Measurements from ENCODE around the gene KMT2B. TPM values are rescaled to one million over a fixed set of nuclear protein-coding genes. Genes with fewer than 3 reads are reported as not detected.
A peak's percentile ranks its signal among the peaks of the same experiment; 100 is the strongest.

The KMT2B gene
- total RNA-seq, 1 experiment from 2014 or later = 66.6 TPM

DNA sequence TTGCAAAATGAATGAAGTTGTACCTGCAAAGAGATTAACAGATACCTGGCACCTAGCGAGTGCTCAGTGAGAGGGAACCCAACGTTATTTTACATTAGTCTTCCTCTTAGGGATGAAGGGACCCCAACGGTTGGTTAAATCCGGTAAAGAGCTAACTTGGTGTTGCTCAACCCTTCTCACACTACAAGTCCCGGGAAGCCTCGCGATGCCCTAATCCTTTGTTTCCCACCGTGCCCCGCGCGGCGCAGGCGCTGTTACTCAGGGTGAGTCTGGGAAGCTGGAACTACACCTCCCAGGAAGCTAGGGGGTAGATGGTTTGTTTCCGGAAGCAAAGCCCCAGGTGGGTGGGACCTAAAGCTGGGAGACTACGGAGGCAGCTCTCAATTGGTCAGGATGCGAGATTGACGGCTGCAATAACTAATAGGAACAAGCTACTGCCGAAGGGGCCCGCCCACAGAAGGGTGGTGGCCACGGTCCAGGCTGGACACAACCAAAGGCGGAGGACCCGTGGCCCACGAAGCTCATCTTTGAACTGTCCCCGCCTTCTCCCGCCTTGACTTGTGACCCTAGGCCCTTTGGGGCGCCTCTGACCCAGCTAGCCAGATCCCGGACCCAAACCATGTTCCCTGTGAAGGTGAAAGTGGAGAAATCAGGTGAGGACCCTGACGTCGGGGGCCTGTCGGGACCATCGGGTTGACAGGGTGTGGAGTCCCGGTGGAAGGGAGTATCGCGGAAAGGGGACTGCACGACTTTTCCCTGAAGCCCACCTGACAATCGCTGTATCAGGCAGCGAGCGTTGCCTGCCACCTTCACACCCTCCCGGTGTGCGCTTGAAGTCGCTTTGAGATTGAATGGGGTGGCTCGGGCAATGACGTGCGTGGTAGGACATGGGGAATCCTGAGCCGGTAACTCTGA, 30.6 kb downstream of the KMT2B start, which contains the start of gene LIN37 (continued):
- TF ChIP-seq, protein P1, sequence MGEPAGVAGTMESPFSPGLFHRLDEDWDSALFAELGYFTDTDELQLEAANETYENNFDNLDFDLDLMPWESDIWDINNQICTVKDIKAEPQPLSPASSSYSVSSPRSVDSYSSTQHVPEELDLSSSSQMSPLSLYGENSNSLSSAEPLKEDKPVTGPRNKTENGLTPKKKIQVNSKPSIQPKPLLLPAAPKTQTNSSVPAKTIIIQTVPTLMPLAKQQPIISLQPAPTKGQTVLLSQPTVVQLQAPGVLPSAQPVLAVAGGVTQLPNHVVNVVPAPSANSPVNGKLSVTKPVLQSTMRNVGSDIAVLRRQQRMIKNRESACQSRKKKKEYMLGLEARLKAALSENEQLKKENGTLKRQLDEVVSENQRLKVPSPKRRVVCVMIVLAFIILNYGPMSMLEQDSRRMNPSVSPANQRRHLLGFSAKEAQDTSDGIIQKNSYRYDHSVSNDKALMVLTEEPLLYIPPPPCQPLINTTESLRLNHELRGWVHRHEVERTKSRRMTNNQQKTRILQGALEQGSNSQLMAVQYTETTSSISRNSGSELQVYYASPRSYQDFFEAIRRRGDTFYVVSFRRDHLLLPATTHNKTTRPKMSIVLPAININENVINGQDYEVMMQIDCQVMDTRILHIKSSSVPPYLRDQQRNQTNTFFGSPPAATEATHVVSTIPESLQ (CRISPR knock-in tag; IDR thresholded peaks at IDR 0.05) = no peak
- TF ChIP-seq, protein P2, sequence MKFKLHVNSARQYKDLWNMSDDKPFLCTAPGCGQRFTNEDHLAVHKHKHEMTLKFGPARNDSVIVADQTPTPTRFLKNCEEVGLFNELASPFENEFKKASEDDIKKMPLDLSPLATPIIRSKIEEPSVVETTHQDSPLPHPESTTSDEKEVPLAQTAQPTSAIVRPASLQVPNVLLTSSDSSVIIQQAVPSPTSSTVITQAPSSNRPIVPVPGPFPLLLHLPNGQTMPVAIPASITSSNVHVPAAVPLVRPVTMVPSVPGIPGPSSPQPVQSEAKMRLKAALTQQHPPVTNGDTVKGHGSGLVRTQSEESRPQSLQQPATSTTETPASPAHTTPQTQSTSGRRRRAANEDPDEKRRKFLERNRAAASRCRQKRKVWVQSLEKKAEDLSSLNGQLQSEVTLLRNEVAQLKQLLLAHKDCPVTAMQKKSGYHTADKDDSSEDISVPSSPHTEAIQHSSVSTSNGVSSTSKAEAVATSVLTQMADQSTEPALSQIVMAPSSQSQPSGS (CRISPR knock-in tag; IDR thresholded peaks at IDR 0.05; ENCODE audit: borderline replicate concordance, low read depth) = no peak
- TF ChIP-seq ETV6 (CRISPR knock-in tag; IDR thresholded peaks at IDR 0.05) (peak; percentile 52; the same call in 1 of the 2 replicates), ATF1 (CRISPR knock-in tag; IDR thresholded peaks at IDR 0.05) (no peak), ELF4 (CRISPR knock-in tag; IDR thresholded peaks at IDR 0.05; ENCODE audit: low read depth) (no peak), NFYB (CRISPR knock-in tag; conservative IDR thresholded peaks at IDR 0.05; ENCODE audit: low read depth) (peak; percentile 89), IRF2 (CRISPR knock-in tag; IDR thresholded peaks at IDR 0.05; ENCODE audit: borderline replicate concordance, low read depth) (no peak), TEAD1 (CRISPR knock-in tag; IDR thresholded peaks at IDR 0.05) (no peak), NR2C2 (CRISPR knock-in tag; IDR thresholded peaks at IDR 0.05) (0 out of 2 replicates have a peak, but pooled peaks have one; percentile 54), ZNF671 (CRISPR knock-in tag; IDR thresholded peaks at IDR 0.05) (no peak), ZNF121 (CRISPR knock-in tag; IDR thresholded peaks at IDR 0.05) (no peak), TP53 (CRISPR knock-in tag; IDR thresholded peaks at IDR 0.05) (no peak), TCF7 (CRISPR knock-in tag; IDR thresholded peaks at IDR 0.05; ENCODE audit: low read depth) (no peak), ZBTB21 (CRISPR knock-in tag; IDR thresholded peaks at IDR 0.05; ENCODE audit: borderline replicate concordance) (no peak)
- TF ChIP-seq, protein P3, sequence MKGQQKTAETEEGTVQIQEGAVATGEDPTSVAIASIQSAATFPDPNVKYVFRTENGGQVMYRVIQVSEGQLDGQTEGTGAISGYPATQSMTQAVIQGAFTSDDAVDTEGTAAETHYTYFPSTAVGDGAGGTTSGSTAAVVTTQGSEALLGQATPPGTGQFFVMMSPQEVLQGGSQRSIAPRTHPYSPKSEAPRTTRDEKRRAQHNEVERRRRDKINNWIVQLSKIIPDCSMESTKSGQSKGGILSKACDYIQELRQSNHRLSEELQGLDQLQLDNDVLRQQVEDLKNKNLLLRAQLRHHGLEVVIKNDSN (CRISPR knock-in tag; IDR thresholded peaks at IDR 0.05) = 0 out of 2 replicates have a peak, but pooled peaks have one; percentile 44
- TF ChIP-seq, protein P4, sequence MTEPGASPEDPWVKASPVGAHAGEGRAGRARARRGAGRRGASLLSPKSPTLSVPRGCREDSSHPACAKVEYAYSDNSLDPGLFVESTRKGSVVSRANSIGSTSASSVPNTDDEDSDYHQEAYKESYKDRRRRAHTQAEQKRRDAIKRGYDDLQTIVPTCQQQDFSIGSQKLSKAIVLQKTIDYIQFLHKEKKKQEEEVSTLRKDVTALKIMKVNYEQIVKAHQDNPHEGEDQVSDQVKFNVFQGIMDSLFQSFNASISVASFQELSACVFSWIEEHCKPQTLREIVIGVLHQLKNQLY (CRISPR knock-in tag; IDR thresholded peaks at IDR 0.05) = no peak
- TF ChIP-seq, protein P5, sequence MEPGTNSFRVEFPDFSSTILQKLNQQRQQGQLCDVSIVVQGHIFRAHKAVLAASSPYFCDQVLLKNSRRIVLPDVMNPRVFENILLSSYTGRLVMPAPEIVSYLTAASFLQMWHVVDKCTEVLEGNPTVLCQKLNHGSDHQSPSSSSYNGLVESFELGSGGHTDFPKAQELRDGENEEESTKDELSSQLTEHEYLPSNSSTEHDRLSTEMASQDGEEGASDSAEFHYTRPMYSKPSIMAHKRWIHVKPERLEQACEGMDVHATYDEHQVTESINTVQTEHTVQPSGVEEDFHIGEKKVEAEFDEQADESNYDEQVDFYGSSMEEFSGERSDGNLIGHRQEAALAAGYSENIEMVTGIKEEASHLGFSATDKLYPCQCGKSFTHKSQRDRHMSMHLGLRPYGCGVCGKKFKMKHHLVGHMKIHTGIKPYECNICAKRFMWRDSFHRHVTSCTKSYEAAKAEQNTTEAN (CRISPR knock-in tag; IDR thresholded peaks at IDR 0.05) = no peak
- TF ChIP-seq, protein P6, sequence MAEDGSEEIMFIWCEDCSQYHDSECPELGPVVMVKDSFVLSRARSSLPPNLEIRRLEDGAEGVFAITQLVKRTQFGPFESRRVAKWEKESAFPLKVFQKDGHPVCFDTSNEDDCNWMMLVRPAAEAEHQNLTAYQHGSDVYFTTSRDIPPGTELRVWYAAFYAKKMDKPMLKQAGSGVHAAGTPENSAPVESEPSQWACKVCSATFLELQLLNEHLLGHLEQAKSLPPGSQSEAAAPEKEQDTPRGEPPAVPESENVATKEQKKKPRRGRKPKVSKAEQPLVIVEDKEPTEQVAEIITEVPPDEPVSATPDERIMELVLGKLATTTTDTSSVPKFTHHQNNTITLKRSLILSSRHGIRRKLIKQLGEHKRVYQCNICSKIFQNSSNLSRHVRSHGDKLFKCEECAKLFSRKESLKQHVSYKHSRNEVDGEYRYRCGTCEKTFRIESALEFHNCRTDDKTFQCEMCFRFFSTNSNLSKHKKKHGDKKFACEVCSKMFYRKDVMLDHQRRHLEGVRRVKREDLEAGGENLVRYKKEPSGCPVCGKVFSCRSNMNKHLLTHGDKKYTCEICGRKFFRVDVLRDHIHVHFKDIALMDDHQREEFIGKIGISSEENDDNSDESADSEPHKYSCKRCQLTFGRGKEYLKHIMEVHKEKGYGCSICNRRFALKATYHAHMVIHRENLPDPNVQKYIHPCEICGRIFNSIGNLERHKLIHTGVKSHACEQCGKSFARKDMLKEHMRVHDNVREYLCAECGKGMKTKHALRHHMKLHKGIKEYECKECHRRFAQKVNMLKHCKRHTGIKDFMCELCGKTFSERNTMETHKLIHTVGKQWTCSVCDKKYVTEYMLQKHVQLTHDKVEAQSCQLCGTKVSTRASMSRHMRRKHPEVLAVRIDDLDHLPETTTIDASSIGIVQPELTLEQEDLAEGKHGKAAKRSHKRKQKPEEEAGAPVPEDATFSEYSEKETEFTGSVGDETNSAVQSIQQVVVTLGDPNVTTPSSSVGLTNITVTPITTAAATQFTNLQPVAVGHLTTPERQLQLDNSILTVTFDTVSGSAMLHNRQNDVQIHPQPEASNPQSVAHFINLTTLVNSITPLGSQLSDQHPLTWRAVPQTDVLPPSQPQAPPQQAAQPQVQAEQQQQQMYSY (CRISPR knock-in tag; IDR thresholded peaks at IDR 0.05) = peak; percentile 37; the same call in 1 of the 2 replicates
- TF ChIP-seq, protein P7, sequence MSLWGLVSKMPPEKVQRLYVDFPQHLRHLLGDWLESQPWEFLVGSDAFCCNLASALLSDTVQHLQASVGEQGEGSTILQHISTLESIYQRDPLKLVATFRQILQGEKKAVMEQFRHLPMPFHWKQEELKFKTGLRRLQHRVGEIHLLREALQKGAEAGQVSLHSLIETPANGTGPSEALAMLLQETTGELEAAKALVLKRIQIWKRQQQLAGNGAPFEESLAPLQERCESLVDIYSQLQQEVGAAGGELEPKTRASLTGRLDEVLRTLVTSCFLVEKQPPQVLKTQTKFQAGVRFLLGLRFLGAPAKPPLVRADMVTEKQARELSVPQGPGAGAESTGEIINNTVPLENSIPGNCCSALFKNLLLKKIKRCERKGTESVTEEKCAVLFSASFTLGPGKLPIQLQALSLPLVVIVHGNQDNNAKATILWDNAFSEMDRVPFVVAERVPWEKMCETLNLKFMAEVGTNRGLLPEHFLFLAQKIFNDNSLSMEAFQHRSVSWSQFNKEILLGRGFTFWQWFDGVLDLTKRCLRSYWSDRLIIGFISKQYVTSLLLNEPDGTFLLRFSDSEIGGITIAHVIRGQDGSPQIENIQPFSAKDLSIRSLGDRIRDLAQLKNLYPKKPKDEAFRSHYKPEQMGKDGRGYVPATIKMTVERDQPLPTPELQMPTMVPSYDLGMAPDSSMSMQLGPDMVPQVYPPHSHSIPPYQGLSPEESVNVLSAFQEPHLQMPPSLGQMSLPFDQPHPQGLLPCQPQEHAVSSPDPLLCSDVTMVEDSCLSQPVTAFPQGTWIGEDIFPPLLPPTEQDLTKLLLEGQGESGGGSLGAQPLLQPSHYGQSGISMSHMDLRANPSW (CRISPR knock-in tag; conservative IDR thresholded peaks at IDR 0.05; ENCODE audit: low read depth) = no peak
- TF ChIP-seq, protein P8, sequence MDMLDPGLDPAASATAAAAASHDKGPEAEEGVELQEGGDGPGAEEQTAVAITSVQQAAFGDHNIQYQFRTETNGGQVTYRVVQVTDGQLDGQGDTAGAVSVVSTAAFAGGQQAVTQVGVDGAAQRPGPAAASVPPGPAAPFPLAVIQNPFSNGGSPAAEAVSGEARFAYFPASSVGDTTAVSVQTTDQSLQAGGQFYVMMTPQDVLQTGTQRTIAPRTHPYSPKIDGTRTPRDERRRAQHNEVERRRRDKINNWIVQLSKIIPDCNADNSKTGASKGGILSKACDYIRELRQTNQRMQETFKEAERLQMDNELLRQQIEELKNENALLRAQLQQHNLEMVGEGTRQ (CRISPR knock-in tag; IDR thresholded peaks at IDR 0.05) = peak; percentile 34; the same call in 1 of the 2 replicates
